ENCODE data around the gene CNOT2.

Gene CNOT2

DNA sequence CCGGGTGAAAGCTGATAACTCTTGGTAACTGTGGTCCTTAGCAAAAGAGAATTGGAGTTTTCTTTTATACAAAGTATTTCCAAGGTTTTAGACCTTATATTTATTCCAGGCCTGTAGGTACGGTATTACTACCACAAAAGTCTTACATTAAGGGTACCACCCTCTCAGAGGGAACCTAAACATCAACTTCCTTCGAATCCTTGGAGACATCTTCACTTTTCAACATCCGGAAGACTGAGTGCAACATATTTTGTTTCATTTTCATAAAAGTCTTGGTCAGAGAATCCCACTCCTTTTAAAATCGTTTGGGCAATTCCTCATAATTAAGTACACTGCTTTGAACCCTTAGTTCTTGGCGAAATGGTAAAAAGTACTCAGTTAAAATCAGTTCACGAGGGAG, 1.2 kb downstream of the CNOT2 start (continued):
- no peak for TF ChIP-seq TSHZ2 (CRISPR knock-in tag; IDR thresholded peaks at IDR 0.05)
- no peak for TF ChIP-seq ZFP3 (CRISPR knock-in tag; IDR thresholded peaks at IDR 0.05)

DNA sequence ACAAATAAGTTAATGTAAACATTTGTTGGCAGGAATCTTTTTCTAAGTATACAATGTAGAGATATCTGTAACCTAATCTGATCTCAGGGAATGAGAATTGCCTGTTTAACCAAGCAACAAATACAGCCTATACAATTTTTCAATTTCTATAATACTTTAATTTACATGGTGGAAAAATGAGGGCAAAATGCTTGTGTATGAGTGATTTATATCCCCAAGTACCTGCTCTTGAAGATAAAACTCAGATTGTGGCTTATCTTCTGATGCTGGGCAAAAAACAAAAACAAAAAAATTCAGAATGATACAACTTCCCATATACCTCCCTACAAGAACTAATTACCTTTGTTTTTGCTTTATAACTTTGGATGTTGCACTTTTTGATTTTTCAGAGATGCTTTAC, 2.2 kb downstream of the CNOT2 start:
- ATAC-seq: no peak
- no peak for TF ChIP-seq GLIS3 (CRISPR knock-in tag; IDR thresholded peaks at IDR 0.05)
- TF ChIP-seq ISL1 (CRISPR knock-in tag; IDR thresholded peaks at IDR 0.05): no peak
- TF ChIP-seq CREB5 (CRISPR knock-in tag; IDR thresholded peaks at IDR 0.05; ENCODE audit: low read depth): no peak
- TF ChIP-seq OSR1 (CRISPR knock-in tag; IDR thresholded peaks at IDR 0.05): no peak
- TF ChIP-seq ZC3H10 (CRISPR knock-in tag; IDR thresholded peaks at IDR 0.05): no peak
- no peak for TF ChIP-seq BACH2 (CRISPR knock-in tag; IDR thresholded peaks at IDR 0.05; ENCODE audit: borderline replicate concordance)
- TF ChIP-seq ZFP3 (CRISPR knock-in tag; IDR thresholded peaks at IDR 0.05): no peak
- TF ChIP-seq CSRNP3 (CRISPR knock-in tag; IDR thresholded peaks at IDR 0.05): no peak
- no peak for TF ChIP-seq CSDC2 (CRISPR knock-in tag; IDR thresholded peaks at IDR 0.05)
- no peak for TF ChIP-seq POU6F1 (CRISPR knock-in tag; IDR thresholded peaks at IDR 0.05; ENCODE audit: borderline replicate concordance, low read depth)
- no peak for TF ChIP-seq TSHZ2 (CRISPR knock-in tag; IDR thresholded peaks at IDR 0.05)

GRCh38 chr12:70246580-70246979, 3.3 kb downstream of the CNOT2 start:
- ATAC-seq: no peak
- TF ChIP-seq RARB (CRISPR knock-in tag; IDR thresholded peaks at IDR 0.05) (no peak), ZC3H10 (CRISPR knock-in tag; IDR thresholded peaks at IDR 0.05) (no peak), ZNF565 (CRISPR knock-in tag; conservative IDR thresholded peaks at IDR 0.05; ENCODE audit: low read depth) (no peak), TCF4 (CRISPR knock-in tag; IDR thresholded peaks at IDR 0.05; ENCODE audit: borderline replicate concordance) (no peak), CREB5 (CRISPR knock-in tag; IDR thresholded peaks at IDR 0.05; ENCODE audit: low read depth) (no peak), TSHZ2 (CRISPR knock-in tag; IDR thresholded peaks at IDR 0.05) (no peak)

Measured in SK-N-SH treated with all-trans-retinoic acid at 6 μM for 48 hours (cell line).